Thyroid gland (tissue), 4 donors: ENCODE measurements around the gene MMP19. TPM values are rescaled to one million over a fixed set of nuclear protein-coding genes. Genes with fewer than 3 reads are reported as not detected.

Source experiments
- DNase-seq, 2 donors: peaks; one replicate each; pipeline ENCODE4 v3.0.0-alpha.2; 2019
- H3K27ac ChIP-seq, 3 donors: fragments of 200-600 bp; sonication (generic); 1 replicate in 2 of 3; 2 replicates in 1 of 3; pipeline ENCODE4 v1.5.1; 2016 to 2019; ENCODE audit warnings: mild to moderate bottlenecking in 1 of 3, moderate library complexity in 1 of 3
- H3K27me3 ChIP-seq: fragments of 200-600 bp; sonication (generic); one replicate; pipeline ENCODE4 v1.5.1; 2019
- H3K36me3 ChIP-seq, 2 donors: fragments of 200-600 bp; sonication (generic); one replicate each; pipeline ENCODE4 v1.5.1; 2016 to 2019
- H3K4me1 ChIP-seq, 2 donors: fragments of 200-600 bp; sonication (generic); one replicate each; pipeline ENCODE4 v1.5.1; 2017 to 2019
- H3K4me3 ChIP-seq, 3 donors: fragments of 200-600 bp; sonication (generic); replicated peaks in 1 of 3; 1 replicate in 2 of 3; 2 replicates in 1 of 3; pipeline ENCODE4 v1.5.1; 2016; ENCODE audit warnings: mild to moderate bottlenecking in 1 of 3
- H3K9me3 ChIP-seq: fragments of 200-600 bp; sonication (generic); one replicate; pipeline ENCODE4 v1.5.1; 2017
- POLR2A ChIP-seq, 2 donors: fragments of 450-650 bp; IDR thresholded peaks; one replicate each; pipeline ENCODE4 v1.6.1; 2017; ENCODE audit warnings: antibody characterized with exemption in 2 of 2, mild to moderate bottlenecking in 2 of 2, moderate library complexity in 1 of 2
- WGBS, 2 donors: methylation state at CpG; one replicate each; pipeline ENCODE4 v1.1.5; 2017; 5-methylcytosine and 5-hydroxymethylcytosine counted together
- intact Hi-C: fragments of 100-400 bp; cut with DNase I; formaldehyde crosslinking; loops from one replicate; pipeline ENCODE4 v1.15.1; 2023
- total RNA-seq, 4 donors: library from RNA; depleted of rRNA; stranded (reverse); fragments of >200 nt; gene quantifications; one replicate each; pipeline ENCODE4 v1.2.3, GENCODE V29; 2016
- TF ChIP-seq, protein P1 (sequence below), 6 experiments: fragments of 200-600 bp in 3 of 6; fragments of 450-650 bp in 3 of 6; sonication (generic) in 3 of 6; IDR thresholded peaks; one replicate each; pipeline ENCODE4 v1.5.1; 2016 to 2019; ENCODE audit warnings: antibody characterized with exemption in 6 of 6, mild to moderate bottlenecking in 2 of 6, inconsistent platforms in 1 of 6, moderate library complexity in 1 of 6

The MMP19 gene
- total RNA-seq, 4 donors from 2014 or later: 2.3 to 4.2 (median 3.4) TPM

GRCh38 chr12:55861871-55862270 is 19.1 kb upstream of the MMP19 start:
- Histone ChIP-seq H3K27ac (no peak overlapping the region), H3K9me3 (no peaks in the 10 kb centered on the region), H3K36me3 (no peaks in the 10 kb centered on the region), H3K4me1 (no peaks in the 10 kb centered on the region), H3K4me3 (no peak overlapping the region), H3K27me3 (no peaks in the 10 kb centered on the region)
- DNase-seq: no peak
- intact Hi-C loops: no loop called here
- no peak for TF ChIP-seq POLR2A (IDR thresholded peaks at IDR 0.05)
- TF ChIP-seq, protein P1, sequence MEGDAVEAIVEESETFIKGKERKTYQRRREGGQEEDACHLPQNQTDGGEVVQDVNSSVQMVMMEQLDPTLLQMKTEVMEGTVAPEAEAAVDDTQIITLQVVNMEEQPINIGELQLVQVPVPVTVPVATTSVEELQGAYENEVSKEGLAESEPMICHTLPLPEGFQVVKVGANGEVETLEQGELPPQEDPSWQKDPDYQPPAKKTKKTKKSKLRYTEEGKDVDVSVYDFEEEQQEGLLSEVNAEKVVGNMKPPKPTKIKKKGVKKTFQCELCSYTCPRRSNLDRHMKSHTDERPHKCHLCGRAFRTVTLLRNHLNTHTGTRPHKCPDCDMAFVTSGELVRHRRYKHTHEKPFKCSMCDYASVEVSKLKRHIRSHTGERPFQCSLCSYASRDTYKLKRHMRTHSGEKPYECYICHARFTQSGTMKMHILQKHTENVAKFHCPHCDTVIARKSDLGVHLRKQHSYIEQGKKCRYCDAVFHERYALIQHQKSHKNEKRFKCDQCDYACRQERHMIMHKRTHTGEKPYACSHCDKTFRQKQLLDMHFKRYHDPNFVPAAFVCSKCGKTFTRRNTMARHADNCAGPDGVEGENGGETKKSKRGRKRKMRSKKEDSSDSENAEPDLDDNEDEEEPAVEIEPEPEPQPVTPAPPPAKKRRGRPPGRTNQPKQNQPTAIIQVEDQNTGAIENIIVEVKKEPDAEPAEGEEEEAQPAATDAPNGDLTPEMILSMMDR (IDR thresholded peaks at IDR 0.05): no peak
- WGBS, 2 donors: 84 to 91% methylated on average over 3 of the region's 3 CpGs

GRCh38 chr12:55861396-55861795 is 18.7 kb upstream of the MMP19 start:
- 93 to 95% methylated on average over 8 of the region's 8 CpGs for WGBS, 2 donors
- H3K4me3 ChIP-seq: no peak overlapping the region
- no peaks in the 10 kb centered on the region for H3K4me1 ChIP-seq
- H3K9me3 ChIP-seq: no peaks in the 10 kb centered on the region
- TF ChIP-seq POLR2A (IDR thresholded peaks at IDR 0.05): no peak
- TF ChIP-seq, protein P1 (IDR thresholded peaks at IDR 0.05): no peak
- H3K27me3 ChIP-seq: no peaks in the 10 kb centered on the region
- H3K36me3 ChIP-seq: no peaks in the 10 kb centered on the region
- H3K27ac ChIP-seq: no peak overlapping the region
- intact Hi-C loops: no loop called here
- no peak for DNase-seq

DNA sequence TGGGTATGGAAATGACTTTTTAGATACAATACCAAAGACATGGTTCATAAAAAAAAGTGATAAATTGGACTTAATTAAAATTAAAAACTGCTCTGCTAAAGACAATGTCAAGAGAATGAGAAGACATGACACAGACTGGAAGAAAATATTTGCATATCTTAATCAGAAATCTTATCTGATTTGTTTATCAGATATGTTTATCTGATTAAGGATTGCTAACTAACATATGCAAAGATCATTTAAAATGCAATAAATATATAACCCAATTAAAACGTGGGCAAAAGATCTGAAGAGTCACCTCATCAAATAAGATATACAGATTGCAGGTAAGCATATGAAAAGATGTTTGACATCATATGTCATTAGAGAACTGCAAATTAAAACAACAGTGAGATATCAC is 10.0 kb upstream of the MMP19 start:
- H3K27me3 ChIP-seq: no peaks in the 10 kb centered on the region
- no peak overlapping the region for H3K27ac ChIP-seq
- peaks cover 11 to 19% of the 10 kb centered on the region in 2 donors for H3K4me1 ChIP-seq
- WGBS, 2 donors: 61 to 68% methylated on average over 1 of the region's 1 CpG
- DNase-seq: no peak
- intact Hi-C loops: no loop called here
- H3K4me3 ChIP-seq: no peak overlapping the region
- no peaks in the 10 kb centered on the region for H3K36me3 ChIP-seq
- no peaks in the 10 kb centered on the region for H3K9me3 ChIP-seq
- TF ChIP-seq, protein P1 (IDR thresholded peaks at IDR 0.05): no peak
- TF ChIP-seq POLR2A (IDR thresholded peaks at IDR 0.05): no peak

DNA sequence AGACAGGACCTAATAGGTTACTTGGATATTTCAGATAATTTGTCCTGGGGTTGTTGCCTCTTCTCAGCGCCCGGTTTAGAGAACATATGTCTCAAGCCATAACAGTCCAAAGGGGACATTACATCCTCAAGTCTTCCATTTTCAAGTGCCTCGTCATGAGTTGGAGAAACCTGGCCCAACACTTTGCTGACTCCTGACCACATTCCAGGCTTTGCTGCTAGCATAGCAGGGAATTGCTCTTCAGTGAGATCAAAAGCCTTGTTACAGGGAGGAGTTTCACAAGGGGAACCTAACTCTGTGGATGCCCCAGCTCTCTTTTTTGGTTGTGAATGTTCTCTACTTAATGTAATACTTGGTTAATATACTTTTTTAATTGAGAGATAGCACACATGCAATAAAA is 8.2 kb upstream of the MMP19 start:
- DNase-seq: peak; percentile 36 to 49
- peaks cover 16 to 30% of the 10 kb centered on the region in 2 donors for H3K4me1 ChIP-seq
- H3K27ac ChIP-seq: peak overlapping the region; percentile 25 to 78 (median 67)
- TF ChIP-seq, protein P1 (IDR thresholded peaks at IDR 0.05): no peak
- no peak for TF ChIP-seq POLR2A (IDR thresholded peaks at IDR 0.05)
- 60 to 66% methylated on average over 3 of the region's 3 CpGs for WGBS, 2 donors
- no peaks in the 10 kb centered on the region for H3K27me3 ChIP-seq
- no peak overlapping the region for H3K4me3 ChIP-seq
- intact Hi-C loops: no loop called here
- H3K36me3 ChIP-seq: no peaks in the 10 kb centered on the region
- no peaks in the 10 kb centered on the region for H3K9me3 ChIP-seq

GRCh38 chr12:55850401-55850800 is 7.7 kb upstream of the MMP19 start:
- H3K9me3 ChIP-seq: no peaks in the 10 kb centered on the region
- intact Hi-C loops: no loop called here
- H3K4me1 ChIP-seq: peaks cover 16 to 30% of the 10 kb centered on the region in 2 donors
- no peak for DNase-seq
- no peaks in the 10 kb centered on the region for H3K36me3 ChIP-seq
- no peaks in the 10 kb centered on the region for H3K27me3 ChIP-seq
- 0 to 28% methylated on average over 1 of the region's 1 CpG for WGBS, 2 donors
- no peak for TF ChIP-seq POLR2A (IDR thresholded peaks at IDR 0.05)
- TF ChIP-seq, protein P1 (IDR thresholded peaks at IDR 0.05): no peak
- peak overlapping the region; percentile 25 to 78 (median 67) for H3K27ac ChIP-seq
- no peak overlapping the region for H3K4me3 ChIP-seq
